ENCODE data around the gene MUC5B. TPM values are rescaled to one million over a fixed set of nuclear protein-coding genes. Genes with fewer than 3 reads are reported as not detected.

MUC5B gene
- total and polyA plus RNA-seq, 2 of the 13 experiments (the other 11 are each of a cell fraction or from before 2014, with no cell fraction given): 0.01 TPM; not detected in 1

DNA sequence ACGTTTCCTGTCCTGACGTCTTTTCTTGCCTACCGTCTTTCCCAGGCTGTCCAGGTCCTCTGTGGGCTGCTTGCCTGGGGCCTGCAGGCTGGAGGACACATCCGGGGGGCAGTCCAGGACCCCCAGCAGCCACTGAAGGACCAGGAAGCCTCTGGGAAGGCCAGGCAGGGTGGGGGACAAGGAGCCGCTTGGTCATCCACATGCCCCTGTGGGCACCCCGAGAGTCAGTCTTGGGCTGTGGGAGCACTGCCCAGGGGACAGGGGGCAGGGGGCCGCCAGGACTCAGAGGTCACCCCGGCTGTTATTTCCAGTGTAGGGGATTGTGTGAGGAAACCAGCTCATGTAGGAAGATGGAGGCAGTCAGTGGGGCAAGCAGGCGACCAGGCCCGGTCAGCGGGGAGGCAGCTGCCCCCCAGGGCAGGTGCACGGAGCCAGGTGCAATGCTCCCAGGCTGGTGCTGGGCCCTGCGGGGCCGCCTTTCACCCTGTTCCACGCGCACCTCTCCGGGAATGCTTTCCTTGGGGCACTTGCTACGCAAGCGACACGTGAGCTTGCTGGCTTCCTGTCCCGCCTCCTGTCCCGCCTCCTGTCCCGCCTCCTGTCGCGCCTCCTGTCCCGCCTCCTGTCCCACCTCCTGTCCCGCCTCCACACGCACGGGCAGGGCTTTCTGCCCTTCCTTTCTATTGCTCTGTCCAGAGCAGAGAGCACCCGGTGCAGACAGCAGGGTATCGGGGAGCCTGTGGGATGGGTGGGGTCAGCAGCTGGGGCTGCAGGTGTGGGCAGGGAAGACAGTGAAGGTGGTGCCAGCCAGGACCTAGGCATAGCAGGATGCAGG lies 39.5 kb downstream of the MUC5B start (continued):
- TF ChIP-seq MAZ (IDR thresholded peaks at IDR 0.05; ENCODE audit: borderline replicate concordance, low read depth, low read length): 0 out of 2 replicates have a peak, but pooled peaks have one; percentile 18
- TF ChIP-seq MAZ (CRISPR knock-in tag; IDR thresholded peaks at IDR 0.05; ENCODE audit: low read depth): no peak
- no peak for TF ChIP-seq ZNF256 (CRISPR knock-in tag; conservative IDR thresholded peaks at IDR 0.05)
- peak; percentile 87 for TF ChIP-seq UBTF (CRISPR knock-in tag; IDR thresholded peaks at IDR 0.05)
- peak; percentile 18; the same call in 1 of the 2 replicates for TF ChIP-seq RAD51 (IDR thresholded peaks at IDR 0.05; ENCODE audit: borderline replicate concordance)
- TF ChIP-seq GABPB1 (CRISPR knock-in tag; IDR thresholded peaks at IDR 0.05): peak; percentile 95
- TF ChIP-seq ZNF839 (CRISPR knock-in tag; IDR thresholded peaks at IDR 0.05; ENCODE audit: borderline replicate concordance): 0 out of 2 replicates have a peak, but pooled peaks have one; percentile 14
- TF ChIP-seq SAP130 (CRISPR knock-in tag; IDR thresholded peaks at IDR 0.05; ENCODE audit: low read depth): peak; percentile 85
- TF ChIP-seq, protein P1, sequence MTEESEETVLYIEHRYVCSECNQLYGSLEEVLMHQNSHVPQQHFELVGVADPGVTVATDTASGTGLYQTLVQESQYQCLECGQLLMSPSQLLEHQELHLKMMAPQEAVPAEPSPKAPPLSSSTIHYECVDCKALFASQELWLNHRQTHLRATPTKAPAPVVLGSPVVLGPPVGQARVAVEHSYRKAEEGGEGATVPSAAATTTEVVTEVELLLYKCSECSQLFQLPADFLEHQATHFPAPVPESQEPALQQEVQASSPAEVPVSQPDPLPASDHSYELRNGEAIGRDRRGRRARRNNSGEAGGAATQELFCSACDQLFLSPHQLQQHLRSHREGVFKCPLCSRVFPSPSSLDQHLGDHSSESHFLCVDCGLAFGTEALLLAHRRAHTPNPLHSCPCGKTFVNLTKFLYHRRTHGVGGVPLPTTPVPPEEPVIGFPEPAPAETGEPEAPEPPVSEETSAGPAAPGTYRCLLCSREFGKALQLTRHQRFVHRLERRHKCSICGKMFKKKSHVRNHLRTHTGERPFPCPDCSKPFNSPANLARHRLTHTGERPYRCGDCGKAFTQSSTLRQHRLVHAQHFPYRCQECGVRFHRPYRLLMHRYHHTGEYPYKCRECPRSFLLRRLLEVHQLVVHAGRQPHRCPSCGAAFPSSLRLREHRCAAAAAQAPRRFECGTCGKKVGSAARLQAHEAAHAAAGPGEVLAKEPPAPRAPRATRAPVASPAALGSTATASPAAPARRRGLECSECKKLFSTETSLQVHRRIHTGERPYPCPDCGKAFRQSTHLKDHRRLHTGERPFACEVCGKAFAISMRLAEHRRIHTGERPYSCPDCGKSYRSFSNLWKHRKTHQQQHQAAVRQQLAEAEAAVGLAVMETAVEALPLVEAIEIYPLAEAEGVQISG (CRISPR knock-in tag; IDR thresholded peaks at IDR 0.05): peak; percentile 68; the same call in 1 of the 2 replicates
- no peak for TF ChIP-seq RERE (CRISPR knock-in tag; IDR thresholded peaks at IDR 0.05; ENCODE audit: low read depth)
- TF ChIP-seq, protein P2, sequence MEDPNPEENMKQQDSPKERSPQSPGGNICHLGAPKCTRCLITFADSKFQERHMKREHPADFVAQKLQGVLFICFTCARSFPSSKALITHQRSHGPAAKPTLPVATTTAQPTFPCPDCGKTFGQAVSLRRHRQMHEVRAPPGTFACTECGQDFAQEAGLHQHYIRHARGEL (CRISPR knock-in tag; IDR thresholded peaks at IDR 0.05): 0 out of 2 replicates have a peak, but pooled peaks have one; percentile 47
- TF ChIP-seq ZNF335 (CRISPR knock-in tag; IDR thresholded peaks at IDR 0.05): peak; percentile 36; the same call in 1 of the 2 replicates
- peak; percentile 32 for TF ChIP-seq SKI (IDR thresholded peaks at IDR 0.05; ENCODE audit: partially characterized antibody)
- TF ChIP-seq THAP11 (CRISPR knock-in tag; IDR thresholded peaks at IDR 0.05): peak; percentile 82
- no peak for TF ChIP-seq E2F2 (CRISPR knock-in tag; IDR thresholded peaks at IDR 0.05; ENCODE audit: borderline replicate concordance)
- no peak for TF ChIP-seq ZFP1 (CRISPR knock-in tag; IDR thresholded peaks at IDR 0.05)

Measured in HepG2 (cell line).